ENCODE results near the gene LUM. TPM values are rescaled to one million over a fixed set of nuclear protein-coding genes. Genes with fewer than 3 reads are reported as not detected.

LUM gene
- total RNA-seq, 1 donor from 2014 or later: not detected

DNA sequence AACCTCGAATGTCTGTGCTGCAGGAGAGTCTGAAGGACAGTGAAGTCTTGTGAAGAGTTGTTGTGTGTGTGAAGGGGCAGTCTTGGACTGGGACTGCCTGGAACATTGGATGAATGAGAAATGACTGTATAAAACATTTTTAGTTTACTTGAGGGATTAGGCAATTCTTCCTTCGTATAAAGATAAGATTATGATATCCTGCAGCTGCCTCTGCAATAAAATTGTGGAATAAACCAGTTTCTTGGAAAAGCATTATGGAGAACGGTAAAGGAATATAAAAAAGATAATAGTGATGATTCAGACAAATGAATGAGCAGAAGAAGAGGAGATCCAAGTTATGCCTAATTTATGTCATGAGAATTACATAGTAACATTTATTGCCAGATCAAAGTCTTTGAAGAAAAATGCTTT, 30.9 kb upstream of the LUM start:
- TF ChIP-seq EZH2phosphoT487 (IDR thresholded peaks at IDR 0.05) (no peak), EZH2 (IDR thresholded peaks at IDR 0.05) (no peak)
- TF ChIP-seq, protein P1, sequence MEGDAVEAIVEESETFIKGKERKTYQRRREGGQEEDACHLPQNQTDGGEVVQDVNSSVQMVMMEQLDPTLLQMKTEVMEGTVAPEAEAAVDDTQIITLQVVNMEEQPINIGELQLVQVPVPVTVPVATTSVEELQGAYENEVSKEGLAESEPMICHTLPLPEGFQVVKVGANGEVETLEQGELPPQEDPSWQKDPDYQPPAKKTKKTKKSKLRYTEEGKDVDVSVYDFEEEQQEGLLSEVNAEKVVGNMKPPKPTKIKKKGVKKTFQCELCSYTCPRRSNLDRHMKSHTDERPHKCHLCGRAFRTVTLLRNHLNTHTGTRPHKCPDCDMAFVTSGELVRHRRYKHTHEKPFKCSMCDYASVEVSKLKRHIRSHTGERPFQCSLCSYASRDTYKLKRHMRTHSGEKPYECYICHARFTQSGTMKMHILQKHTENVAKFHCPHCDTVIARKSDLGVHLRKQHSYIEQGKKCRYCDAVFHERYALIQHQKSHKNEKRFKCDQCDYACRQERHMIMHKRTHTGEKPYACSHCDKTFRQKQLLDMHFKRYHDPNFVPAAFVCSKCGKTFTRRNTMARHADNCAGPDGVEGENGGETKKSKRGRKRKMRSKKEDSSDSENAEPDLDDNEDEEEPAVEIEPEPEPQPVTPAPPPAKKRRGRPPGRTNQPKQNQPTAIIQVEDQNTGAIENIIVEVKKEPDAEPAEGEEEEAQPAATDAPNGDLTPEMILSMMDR (IDR thresholded peaks at IDR 0.05): no peak
- H3K9me3 Mint-ChIP-seq: no peaks in the 10 kb centered on the region
- Histone ChIP-seq H3F3A (ENCODE audit: low read depth) (no peaks in the 10 kb centered on the region), H4K20me1 (ENCODE audit: low read depth) (no peaks in the 10 kb centered on the region), H3K4me2 (no peak overlapping the region), H3K4me1 (no peaks in the 10 kb centered on the region), H3K36me3 (no peaks in the 10 kb centered on the region), H3K27ac (no peak overlapping the region), H3K79me2 (ENCODE audit: low read depth) (no peaks in the 10 kb centered on the region), H3K4me3 (no peak overlapping the region), H2AFZ (replicated peaks) (no peak overlapping the region), H3K9ac (no peak overlapping the region), H3K27me3 (no peaks in the 10 kb centered on the region), H3K9me3 (ENCODE audit: low read depth) (no peaks in the 10 kb centered on the region)
- no peak overlapping the region for H3K27ac Mint-ChIP-seq
- no peaks in the 10 kb centered on the region for H3K36me3 Mint-ChIP-seq
- no peaks in the 10 kb centered on the region for H3K4me1 Mint-ChIP-seq
- no peak overlapping the region for H3K4me3 Mint-ChIP-seq
- DNase-seq (ENCODE audit: low spot score): no peak
- H3K27me3 Mint-ChIP-seq (ENCODE audit: insufficient read depth, low read depth): peaks cover 3% of the 10 kb centered on the region

DNA sequence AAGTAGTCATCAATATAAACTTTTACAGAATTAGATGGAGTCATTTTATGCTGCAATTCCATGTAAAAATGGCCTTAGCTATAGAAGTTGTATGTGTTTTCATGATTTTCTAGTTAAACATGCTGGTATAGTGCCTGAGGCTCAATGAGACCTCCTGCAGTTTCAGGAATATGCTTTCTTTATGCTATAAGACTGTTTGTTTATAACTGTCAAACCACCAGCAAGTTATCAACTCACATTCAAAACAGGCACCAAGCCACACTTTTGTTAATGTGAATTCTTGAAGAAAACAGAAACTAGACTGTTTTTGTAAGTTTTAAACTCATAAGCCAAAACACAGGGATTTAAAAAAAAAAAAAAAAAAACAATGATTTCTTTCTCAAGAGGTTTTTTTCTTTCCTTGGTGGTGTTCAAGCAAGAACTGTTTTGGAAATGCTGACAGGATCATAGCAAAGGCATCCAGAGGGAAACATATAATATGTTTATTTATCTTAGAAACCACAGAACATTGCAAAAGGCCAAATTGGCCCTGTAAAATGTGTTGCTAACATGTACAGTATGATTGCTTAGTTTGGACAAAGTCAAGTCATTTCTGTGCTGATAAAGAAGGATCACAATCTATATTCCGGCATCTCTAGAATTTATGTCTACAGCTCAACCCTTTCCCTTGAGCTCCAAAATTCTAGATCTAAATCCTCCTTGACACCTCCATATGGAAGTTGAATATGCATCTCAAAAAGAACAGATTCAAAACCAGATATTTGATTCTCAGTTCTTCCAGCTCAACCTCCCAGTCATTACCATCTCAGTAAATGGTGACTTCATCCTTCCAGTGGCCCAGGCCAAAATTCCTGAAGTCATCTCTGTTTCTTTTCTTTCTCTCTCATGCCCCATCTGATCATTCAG, 29.0 kb upstream of the LUM start:
- H3K4me1 Mint-ChIP-seq: no peaks in the 10 kb centered on the region
- H3K9me3 Mint-ChIP-seq: no peaks in the 10 kb centered on the region
- no peaks in the 10 kb centered on the region for H3K36me3 Mint-ChIP-seq
- H3K36me3 ChIP-seq: no peaks in the 10 kb centered on the region
- H3K4me3 Mint-ChIP-seq: no peak overlapping the region
- H3K4me1 ChIP-seq: no peaks in the 10 kb centered on the region
- no peaks in the 10 kb centered on the region for H3K79me2 ChIP-seq (ENCODE audit: low read depth)
- no peak overlapping the region for H3K27ac Mint-ChIP-seq
- no peak overlapping the region for H2AFZ ChIP-seq (replicated peaks)
- no peak overlapping the region for H3K4me2 ChIP-seq
- peaks cover 3% of the 10 kb centered on the region for H3K27me3 Mint-ChIP-seq (ENCODE audit: insufficient read depth, low read depth)
- no peak for DNase-seq (ENCODE audit: low spot score)
- no peaks in the 10 kb centered on the region for H3F3A ChIP-seq (ENCODE audit: low read depth)
- no peaks in the 10 kb centered on the region for H3K9me3 ChIP-seq (ENCODE audit: low read depth)
- TF ChIP-seq EZH2phosphoT487 (IDR thresholded peaks at IDR 0.05) (no peak), EZH2 (IDR thresholded peaks at IDR 0.05) (no peak)
- TF ChIP-seq, protein P1 (IDR thresholded peaks at IDR 0.05): no peak
- no peak overlapping the region for H3K9ac ChIP-seq
- no peak overlapping the region for H3K4me3 ChIP-seq
- no peaks in the 10 kb centered on the region for H4K20me1 ChIP-seq (ENCODE audit: low read depth)
- no peak overlapping the region for H3K27ac ChIP-seq
- no peaks in the 10 kb centered on the region for H3K27me3 ChIP-seq

DNA sequence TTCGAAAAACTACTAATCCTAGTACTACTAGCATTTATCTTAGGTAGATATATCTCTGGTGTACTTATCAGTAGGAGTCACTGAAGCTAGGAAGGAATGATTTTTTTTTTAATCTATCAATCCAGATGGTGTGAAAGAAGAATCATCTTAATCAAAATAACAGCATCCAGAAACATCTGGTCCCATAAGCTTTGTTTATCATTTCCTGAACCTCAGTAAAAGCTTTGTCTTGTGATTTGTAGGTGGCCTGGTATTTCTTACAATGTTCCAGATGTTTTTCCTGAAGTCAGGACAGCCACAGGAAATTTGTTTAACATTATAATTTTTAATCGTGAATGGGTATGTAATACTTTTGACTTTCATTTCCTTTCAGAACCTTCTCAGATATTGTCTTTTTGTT, 28.0 kb upstream of the LUM start:
- Mint-ChIP-seq H3K4me1 (no peaks in the 10 kb centered on the region), H3K27me3 (ENCODE audit: insufficient read depth, low read depth) (no peaks in the 10 kb centered on the region), H3K27ac (no peak overlapping the region), H3K4me3 (no peak overlapping the region), H3K9me3 (no peaks in the 10 kb centered on the region), H3K36me3 (no peaks in the 10 kb centered on the region)
- Histone ChIP-seq H3K4me2 (no peak overlapping the region), H3K4me1 (no peaks in the 10 kb centered on the region), H3K4me3 (no peak overlapping the region), H3K27ac (no peak overlapping the region), H4K20me1 (ENCODE audit: low read depth) (no peaks in the 10 kb centered on the region), H2AFZ (replicated peaks) (no peak overlapping the region), H3K9me3 (ENCODE audit: low read depth) (no peaks in the 10 kb centered on the region), H3K36me3 (no peaks in the 10 kb centered on the region), H3F3A (ENCODE audit: low read depth) (no peaks in the 10 kb centered on the region), H3K27me3 (no peaks in the 10 kb centered on the region), H3K9ac (no peak overlapping the region), H3K79me2 (ENCODE audit: low read depth) (no peaks in the 10 kb centered on the region)
- no peak for TF ChIP-seq EZH2phosphoT487 (IDR thresholded peaks at IDR 0.05)
- TF ChIP-seq EZH2 (IDR thresholded peaks at IDR 0.05): no peak
- TF ChIP-seq, protein P1 (IDR thresholded peaks at IDR 0.05): no peak
- DNase-seq (ENCODE audit: low spot score): no peak

Data from neural progenitor cell (in vitro differentiated cells).